Gastroesophageal sphincter (tissue), 4 donors: ENCODE data around the gene C1QTNF1. TPM values are rescaled to one million over a fixed set of nuclear protein-coding genes. Genes with fewer than 3 reads are reported as not detected.
A peak's percentile ranks its signal among the peaks of the same experiment; 100 is the strongest.

Experiments
- ATAC-seq: fragments of 150-250 bp; one replicate; pipeline ENCODE4 v1.9.1; 2016; ENCODE audit warnings: mild to moderate bottlenecking, moderate library complexity
- H3K27ac ChIP-seq, 4 donors: fragments of 200-600 bp; sonication (generic) in 3 of 4; 1 replicate in 3 of 4; 2 replicates in 1 of 4; pipeline ENCODE4 v1.5.1; 2016 to 2019
- H3K27me3 ChIP-seq: fragments of 200-600 bp; sonication (generic); one replicate; pipeline ENCODE4 v1.5.1; 2019
- H3K36me3 ChIP-seq, 2 donors: fragments of 200-600 bp; sonication (generic); one replicate each; pipeline ENCODE4 v1.5.1; 2019; ENCODE audit warnings: control low read depth in 1 of 2
- H3K4me1 ChIP-seq, 3 donors: fragments of 200-600 bp; sonication (generic); 1 replicate in 2 of 3; 2 replicates in 1 of 3; pipeline ENCODE4 v1.5.1; 2016 to 2019; ENCODE audit warnings: control low read depth in 2 of 3
- H3K4me3 ChIP-seq, 2 donors: fragments of 200-600 bp; sonication (generic); one replicate each; pipeline ENCODE4 v1.5.1; 2019; ENCODE audit warnings: mild to moderate bottlenecking in 1 of 2, moderate library complexity in 1 of 2
- H3K9me3 ChIP-seq, 3 donors: fragments of 200-600 bp; sonication (generic); one replicate each; pipeline ENCODE4 v1.5.1; 2017 to 2019; ENCODE audit warnings: control low read depth in 2 of 3
- EP300 ChIP-seq: sonication (generic); formaldehyde crosslinking; IDR thresholded peaks from one replicate; pipeline ENCODE4 v1.6.1; 2017; ENCODE audit warnings: antibody characterized with exemption, mild to moderate bottlenecking
- POLR2A ChIP-seq, 2 donors: fragments of 450-650 bp; IDR thresholded peaks; one replicate each; pipeline ENCODE4 v1.6.1; 2017; ENCODE audit warnings: antibody characterized with exemption in 2 of 2, mild to moderate bottlenecking in 2 of 2, moderate library complexity in 1 of 2
- POLR2AphosphoS5 ChIP-seq: sonication (generic); formaldehyde crosslinking; IDR thresholded peaks from one replicate; pipeline ENCODE4 v1.6.1; 2017; ENCODE audit warnings: antibody characterized with exemption
- WGBS, 2 donors: methylation state at CpG; one replicate each; pipeline ENCODE4 v1.1.5; 2018; ENCODE audit warnings: low coverage in 1 of 2; 5-methylcytosine and 5-hydroxymethylcytosine counted together
- total RNA-seq, 4 donors: library from RNA; depleted of rRNA; stranded (reverse); fragments of >200 nt; gene quantifications; one replicate each; pipeline ENCODE4 v1.1.0, GENCODE V29; 2016
- TF ChIP-seq, protein P1 (sequence below), 4 experiments: fragments of 200-600 bp in 2 of 4; fragments of 450-650 bp in 2 of 4; sonication (generic) in 1 of 4; IDR thresholded peaks; one replicate each; pipeline ENCODE4 v1.5.1; 2017 to 2019; ENCODE audit warnings: antibody characterized with exemption in 4 of 4, mild to moderate bottlenecking in 2 of 4, moderate library complexity in 2 of 4

Gene C1QTNF1
- total RNA-seq, 4 donors from 2014 or later = 50.8 to 76.5 (median 72.3) TPM

GRCh38 chr17:78993981-78994671 lies 29.8 kb upstream of the C1QTNF1 start:
- 93% methylated on average over 3 to 7 of the region's 22 CpGs for WGBS, 2 donors
- Histone ChIP-seq H3K27ac (no peak overlapping the region), H3K4me1 (peaks cover 0 to 28% (median 0%) of the 10 kb centered on the region in 3 donors), H3K27me3 (no peaks in the 10 kb centered on the region), H3K36me3 (peaks cover 0 to 92% of the 10 kb centered on the region in 2 donors), H3K9me3 (no peaks in the 10 kb centered on the region), H3K4me3 (no peak overlapping the region)
- TF ChIP-seq EP300 (no peak), POLR2AphosphoS5 (no peak), POLR2A (IDR thresholded peaks at IDR 0.05) (no peak)
- TF ChIP-seq, protein P1, sequence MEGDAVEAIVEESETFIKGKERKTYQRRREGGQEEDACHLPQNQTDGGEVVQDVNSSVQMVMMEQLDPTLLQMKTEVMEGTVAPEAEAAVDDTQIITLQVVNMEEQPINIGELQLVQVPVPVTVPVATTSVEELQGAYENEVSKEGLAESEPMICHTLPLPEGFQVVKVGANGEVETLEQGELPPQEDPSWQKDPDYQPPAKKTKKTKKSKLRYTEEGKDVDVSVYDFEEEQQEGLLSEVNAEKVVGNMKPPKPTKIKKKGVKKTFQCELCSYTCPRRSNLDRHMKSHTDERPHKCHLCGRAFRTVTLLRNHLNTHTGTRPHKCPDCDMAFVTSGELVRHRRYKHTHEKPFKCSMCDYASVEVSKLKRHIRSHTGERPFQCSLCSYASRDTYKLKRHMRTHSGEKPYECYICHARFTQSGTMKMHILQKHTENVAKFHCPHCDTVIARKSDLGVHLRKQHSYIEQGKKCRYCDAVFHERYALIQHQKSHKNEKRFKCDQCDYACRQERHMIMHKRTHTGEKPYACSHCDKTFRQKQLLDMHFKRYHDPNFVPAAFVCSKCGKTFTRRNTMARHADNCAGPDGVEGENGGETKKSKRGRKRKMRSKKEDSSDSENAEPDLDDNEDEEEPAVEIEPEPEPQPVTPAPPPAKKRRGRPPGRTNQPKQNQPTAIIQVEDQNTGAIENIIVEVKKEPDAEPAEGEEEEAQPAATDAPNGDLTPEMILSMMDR (IDR thresholded peaks at IDR 0.05) = no peak
- no peak for ATAC-seq

- Histone ChIP-seq H3K4me3 (no peak overlapping the region), H3K9me3 (no peaks in the 10 kb centered on the region), H3K4me1 (peaks cover 0 to 28% (median 0%) of the 10 kb centered on the region in 3 donors), H3K36me3 (peaks cover 0 to 96% of the 10 kb centered on the region in 2 donors), H3K27me3 (no peaks in the 10 kb centered on the region), H3K27ac (no peak overlapping the region)
- 92 to 94% methylated on average over 19 to 22 of the region's 34 CpGs for WGBS, 2 donors
- TF ChIP-seq, protein P1 (IDR thresholded peaks at IDR 0.05) = no peak
- TF ChIP-seq POLR2AphosphoS5 (no peak), POLR2A (IDR thresholded peaks at IDR 0.05) (no peak), EP300 (no peak)
- no peak for ATAC-seq
Measured at GRCh38 chr17:78995022-78995760, 28.8 kb upstream of the C1QTNF1 start.

DNA sequence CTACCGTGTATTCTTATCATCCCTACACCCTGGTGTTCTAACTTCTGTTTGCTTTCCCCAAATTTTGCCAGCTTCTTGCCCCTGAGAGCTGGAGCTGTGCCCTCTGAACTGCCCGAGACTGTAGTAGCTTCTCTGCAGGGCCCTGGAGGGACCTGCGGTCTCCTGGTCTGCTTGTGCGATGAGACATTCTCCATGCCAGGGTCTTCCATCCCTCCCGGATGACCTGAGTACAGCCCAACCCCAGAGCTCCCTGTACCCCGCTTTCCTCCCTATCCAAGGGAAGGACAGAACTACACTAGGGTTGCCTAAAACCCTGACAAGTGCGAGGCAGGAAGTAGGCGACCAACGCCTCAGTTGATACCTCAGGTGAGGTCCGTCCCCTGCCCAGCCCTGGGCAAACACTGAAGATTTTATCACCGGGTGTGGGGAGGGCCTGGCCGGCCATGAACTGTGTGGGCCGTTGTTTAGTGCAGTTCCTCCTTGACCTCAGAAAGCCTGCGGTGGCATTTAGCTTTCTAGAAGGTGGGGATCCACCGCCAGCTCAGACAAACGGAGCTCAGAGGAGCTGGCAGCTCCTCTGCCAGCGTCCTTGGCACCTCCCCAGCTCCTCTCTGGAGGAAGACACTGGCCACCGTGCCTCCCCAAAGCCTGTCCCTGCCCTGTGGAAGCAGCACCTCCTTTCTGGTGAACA lies 28.1 kb upstream of the C1QTNF1 start:
- peaks cover 0 to 89% of the 10 kb centered on the region in 2 donors for H3K36me3 ChIP-seq

DNA sequence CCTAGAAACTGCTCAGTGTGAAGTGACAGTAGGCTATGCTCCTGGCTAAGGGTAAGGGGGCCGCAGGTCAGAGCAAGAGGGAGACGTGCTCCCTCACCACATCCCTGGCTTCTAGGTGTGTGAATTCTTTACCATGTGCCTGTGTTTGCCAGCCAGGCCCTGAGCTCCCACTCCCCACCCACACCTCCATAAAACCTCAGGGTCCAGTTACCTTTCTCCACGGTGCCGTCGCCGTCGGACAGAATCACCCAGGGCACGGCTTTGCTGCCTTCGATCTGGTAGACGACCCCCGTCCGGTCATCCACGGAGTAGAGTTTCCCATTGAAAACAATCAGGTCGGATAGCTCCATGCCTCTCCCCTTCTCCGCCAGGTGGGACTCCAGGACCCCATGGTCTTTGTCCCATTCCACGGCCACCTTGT lies 27.2 kb upstream of the C1QTNF1 start:
- H3K4me3 ChIP-seq = no peak overlapping the region
- 100% methylated on average over 1 to 2 of the region's 16 CpGs for WGBS, 2 donors
- no peaks in the 10 kb centered on the region for H3K9me3 ChIP-seq
- H3K36me3 ChIP-seq = peaks cover 0 to 81% of the 10 kb centered on the region in 2 donors
- H3K27ac ChIP-seq = peak overlapping the region in 1 of 4 donors; percentile 31
- peaks cover 0 to 28% (median 0%) of the 10 kb centered on the region in 3 donors for H3K4me1 ChIP-seq
- H3K27me3 ChIP-seq = no peaks in the 10 kb centered on the region
- TF ChIP-seq EP300 = no peak
- TF ChIP-seq POLR2AphosphoS5 = no peak
- TF ChIP-seq, protein P1 (IDR thresholded peaks at IDR 0.05) = no peak
- no peak for TF ChIP-seq POLR2A (IDR thresholded peaks at IDR 0.05)
- no peak for ATAC-seq

More for the DNA sequence above, 28.1 kb upstream of the C1QTNF1 start:
- peak overlapping the region in 1 of 4 donors; percentile 31 for H3K27ac ChIP-seq
- ATAC-seq = no peak
- no peaks in the 10 kb centered on the region for H3K27me3 ChIP-seq
- WGBS, 2 donors = 67% methylated on average over 1 of the region's 18 CpGs; no CpG with 5 or more reads in 1 of the 2 donors
- peaks cover 0 to 28% (median 0%) of the 10 kb centered on the region in 3 donors for H3K4me1 ChIP-seq
- H3K4me3 ChIP-seq = no peak overlapping the region
- H3K9me3 ChIP-seq = no peaks in the 10 kb centered on the region
- no peak for TF ChIP-seq POLR2AphosphoS5
- no peak for TF ChIP-seq POLR2A (IDR thresholded peaks at IDR 0.05)
- TF ChIP-seq, protein P1 (IDR thresholded peaks at IDR 0.05) = no peak
- TF ChIP-seq EP300 = no peak
